GM12892 (cell line): ENCODE data around the gene HSD17B8.

Experiments used
- POLR2A ChIP-seq: IDR thresholded peaks from 2 replicates; pipeline ENCODE4 v1.6.1; 2011; ENCODE audit warnings: low read depth, low read length, control low read depth
- TAF1 ChIP-seq: IDR thresholded peaks from 2 replicates; pipeline ENCODE4 v1.6.1; 2011; ENCODE audit warnings: low read depth, mild to moderate bottlenecking, control low read depth, low read length, borderline replicate concordance

DNA sequence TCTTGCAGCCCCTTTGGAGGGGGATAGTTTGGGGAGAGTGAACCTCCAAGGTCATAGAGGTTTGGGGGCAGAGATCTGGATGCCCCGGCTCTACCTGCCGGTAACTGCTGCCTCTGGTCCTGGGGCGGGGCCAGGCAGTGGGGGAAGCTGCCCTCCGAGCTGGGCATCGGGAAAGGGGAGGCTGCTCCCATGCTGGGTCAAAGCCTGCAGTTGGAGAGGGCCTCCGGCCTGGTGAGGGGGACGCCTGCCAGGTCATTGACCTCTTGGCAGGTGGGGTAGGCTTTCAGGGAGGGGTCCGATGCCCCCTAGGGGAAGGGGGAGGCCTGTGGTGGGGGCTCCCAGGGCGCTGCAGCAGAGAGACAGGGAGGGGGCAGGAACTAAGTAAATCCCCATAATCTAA lies 19.3 kb upstream of the HSD17B8 start:
- TF ChIP-seq POLR2A, result no peak
- no peak for TF ChIP-seq TAF1
